Inflammatory macrophage (primary cell): Measurements from ENCODE around the gene SOX12.
"Not testable (repeated sequence)": the region's sequence is repeated elsewhere in the genome, so short reads cannot be mapped to it uniquely, and the experiment has no call there.

Experiments
- DNase-seq, 2 donors: peaks; one replicate each; pipeline ENCODE4 v3.0.0-alpha.2; 2020 to 2022

SOX12 gene

DNA sequence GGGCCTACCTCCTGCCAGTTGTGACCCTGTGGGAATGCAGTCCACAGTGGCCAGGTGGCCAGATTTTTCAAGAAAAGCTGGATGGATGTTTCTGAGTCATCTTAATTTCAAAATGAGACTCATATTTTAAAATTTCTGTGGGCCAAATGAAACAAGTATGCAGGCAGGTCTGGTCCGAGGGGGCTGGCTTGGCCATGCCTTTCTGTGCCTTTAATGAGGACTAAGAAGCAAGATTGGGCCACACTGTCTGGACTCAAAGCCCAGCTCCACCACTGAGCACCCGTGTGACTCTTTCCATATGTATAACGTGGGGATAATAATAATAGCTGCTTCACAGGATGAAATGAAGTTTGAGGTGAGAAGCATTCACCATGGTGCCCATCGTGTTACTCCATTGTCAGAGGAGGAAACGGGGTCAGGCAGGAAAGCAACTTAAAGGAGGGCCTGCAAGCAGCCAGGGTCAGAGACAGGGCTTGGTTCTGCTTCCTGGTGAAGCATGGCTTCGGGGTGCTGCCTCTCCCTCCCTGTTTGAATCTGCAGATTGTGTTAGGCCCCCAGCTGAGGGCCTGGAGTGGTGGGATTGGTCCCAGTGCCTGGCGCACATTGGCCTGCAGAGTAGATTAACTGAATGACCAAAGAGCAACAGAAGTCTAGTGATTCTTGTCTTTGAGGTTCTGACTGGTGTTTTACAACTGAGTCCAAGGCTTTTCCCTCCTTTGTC, 3.8 kb downstream of the SOX12 start:
- no peak for DNase-seq

DNA sequence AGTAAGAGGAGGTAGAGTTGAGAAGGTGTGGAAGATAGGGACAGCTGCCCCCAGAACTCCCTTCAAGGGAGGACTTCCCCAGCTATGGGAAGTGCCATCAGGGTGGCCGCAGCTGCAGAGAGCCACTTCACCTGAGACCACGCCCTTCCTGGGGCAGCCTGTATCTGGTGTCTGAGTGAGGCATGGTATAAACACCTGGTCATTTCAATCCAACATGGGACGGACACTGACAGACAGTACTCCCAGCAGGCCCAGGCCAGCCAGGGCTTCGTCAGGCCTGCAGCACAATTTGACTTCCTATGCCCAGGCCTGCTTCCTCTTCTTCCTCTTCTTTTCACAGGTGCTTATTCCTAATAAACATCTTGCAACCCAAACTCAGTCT, 4.5 kb downstream of the SOX12 start:
- no peak for DNase-seq

DNA sequence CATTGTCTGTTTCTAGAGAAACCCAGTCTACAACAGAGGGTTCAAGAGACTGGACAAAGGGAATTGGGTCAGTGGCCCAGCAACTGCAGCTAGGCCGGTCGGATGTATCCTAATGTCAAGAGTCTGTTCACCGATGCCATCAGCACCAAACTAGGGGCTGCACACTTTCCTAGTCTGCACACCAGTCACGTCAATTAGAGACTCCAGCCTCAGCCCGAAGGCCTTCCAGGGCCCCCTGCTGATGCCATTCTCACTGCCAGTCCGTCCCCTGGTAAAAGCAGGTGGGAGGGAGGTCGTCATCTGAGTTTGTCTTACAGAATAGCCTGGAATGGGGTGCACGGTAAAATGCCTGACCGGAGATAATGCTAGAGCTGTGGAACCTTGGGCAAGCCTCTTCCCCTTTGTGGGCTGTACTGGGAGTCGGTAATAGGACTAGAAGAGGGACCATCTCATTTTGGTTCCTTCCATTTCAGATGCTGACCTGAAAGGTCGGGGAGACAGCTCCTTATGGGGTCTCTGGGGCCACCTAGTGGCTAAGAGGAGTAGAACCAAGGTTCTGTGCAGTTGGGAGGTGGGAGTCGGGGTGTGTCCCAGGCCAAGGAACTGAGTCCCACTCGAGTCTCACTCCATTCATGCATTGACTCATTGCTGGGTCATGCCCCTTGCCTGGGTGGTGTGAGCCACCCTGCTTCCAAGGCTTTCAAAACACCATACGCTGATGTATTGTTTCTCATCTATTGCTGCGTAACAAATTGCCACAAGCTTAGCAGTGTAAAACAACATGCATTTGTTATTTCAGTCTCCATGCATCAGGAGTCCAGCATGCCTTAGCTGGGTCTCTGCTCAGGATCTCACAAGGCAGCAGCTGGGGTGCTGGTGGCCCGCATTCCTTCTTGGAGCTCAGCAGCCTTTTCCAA, 5.1 kb downstream of the SOX12 start:
- peak; percentile 93 to 95 for DNase-seq

GRCh38 chr20:334578-334977, 9.2 kb downstream of the SOX12 start:
- DNase-seq: no peak

DNA sequence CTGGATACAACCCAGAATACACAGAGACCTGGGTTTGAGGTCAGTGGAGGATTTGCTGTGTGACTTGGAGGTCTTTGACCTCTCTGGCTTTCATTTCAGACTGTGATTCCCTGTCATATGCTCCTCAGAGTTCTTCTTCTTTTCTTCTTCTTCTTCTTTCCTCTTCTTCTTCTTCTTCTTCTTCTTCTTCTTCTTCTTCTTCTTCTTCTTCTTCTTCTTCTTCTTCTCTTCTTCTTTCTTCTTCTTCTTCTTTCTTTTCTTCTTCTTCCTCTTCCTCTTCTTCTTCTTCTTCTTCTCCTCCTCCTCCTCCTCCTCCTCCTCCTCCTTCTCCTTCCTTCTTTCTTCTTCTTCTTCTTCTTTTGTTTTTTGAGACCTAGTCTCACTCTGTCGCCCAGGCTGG, 10.7 kb downstream of the SOX12 start:
- DNase-seq: not testable (repeated sequence)

DNA sequence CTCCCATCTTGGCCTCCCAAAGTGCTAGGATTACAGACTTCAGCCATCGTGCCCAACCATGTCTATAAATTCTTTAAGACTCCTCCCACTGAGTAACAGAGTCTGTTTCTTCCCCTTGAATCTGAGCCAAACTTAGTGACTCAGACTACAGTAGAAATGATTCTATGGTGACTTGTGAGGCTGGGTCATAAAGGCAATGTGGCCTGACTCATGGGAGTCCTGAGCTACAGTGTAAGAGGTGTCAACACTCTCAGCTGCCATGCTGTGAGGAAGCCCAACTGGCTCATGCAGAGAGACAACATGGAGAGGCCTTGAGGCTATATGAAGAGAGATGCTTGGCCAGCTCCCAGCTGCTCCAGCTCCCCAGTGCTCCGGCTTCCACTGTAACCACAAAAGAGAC, 16.3 kb downstream of the SOX12 start:
- peak; percentile 72 to 84 for DNase-seq

GRCh38 chr20:343107-343506, 17.8 kb downstream of the SOX12 start:
- DNase-seq: no peak

GRCh38 chr20:346033-346639, 20.8 kb downstream of the SOX12 start:
- DNase-seq: no peak

DNA sequence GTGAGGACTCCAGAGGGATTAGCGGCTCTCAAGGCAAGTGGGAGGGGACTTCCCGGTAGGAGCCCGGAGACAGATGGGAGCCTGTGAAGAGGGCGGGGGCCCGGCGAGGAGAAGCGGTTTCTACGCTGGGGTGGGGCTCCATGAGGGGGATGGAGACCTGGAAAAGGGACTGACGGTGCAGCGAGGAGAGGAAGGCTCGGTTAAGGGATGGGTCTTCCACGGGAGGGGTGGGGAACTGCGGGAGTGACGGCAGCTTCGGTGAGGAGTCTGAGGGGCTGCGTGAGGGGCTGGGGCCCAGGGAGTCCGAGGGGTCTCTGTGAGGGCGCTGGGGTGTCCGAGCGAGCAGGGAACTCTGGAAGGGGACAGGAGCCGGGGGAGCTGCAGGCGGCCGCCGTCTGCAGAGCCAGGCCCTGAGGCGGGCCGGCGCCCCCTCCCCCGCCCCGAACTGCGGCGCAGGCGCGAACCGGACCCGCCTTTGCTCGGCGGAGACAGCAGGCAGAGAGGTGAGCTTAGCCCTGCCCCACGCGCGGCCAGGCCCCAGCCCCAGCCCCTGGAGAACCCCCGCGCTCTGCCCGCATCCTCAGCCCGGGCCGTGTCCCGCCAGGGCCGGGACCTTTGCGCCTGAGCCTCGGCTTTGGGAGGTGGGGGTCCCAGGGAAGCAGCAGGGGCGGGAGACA, 21.4 kb downstream of the SOX12 start, which contains the start of gene NRSN2:
Gene NRSN2, plus strand, starts transcription at position 472 of the 677 bp plus-strand sequence. CDS start 2,533 bp downstream, outside the sequence.
- DNase-seq: no peak

DNA sequence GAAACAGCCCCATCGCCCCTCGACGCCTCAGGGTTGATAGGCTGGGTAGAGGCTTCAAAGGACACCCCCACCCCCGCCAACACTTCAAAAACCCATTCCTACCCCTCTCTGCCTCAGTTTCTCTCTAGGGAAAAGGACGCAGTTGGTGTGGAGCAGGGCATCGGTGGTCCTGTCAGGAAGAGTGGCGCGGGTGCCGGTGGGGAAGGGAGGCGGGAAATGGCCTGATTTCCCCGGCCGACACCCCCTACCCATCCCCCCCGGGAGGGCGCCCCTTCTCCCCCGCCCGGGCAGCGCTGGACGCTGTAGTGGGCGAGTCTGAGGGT, 21.9 kb downstream of the SOX12 start:
- no peak for DNase-seq

DNA sequence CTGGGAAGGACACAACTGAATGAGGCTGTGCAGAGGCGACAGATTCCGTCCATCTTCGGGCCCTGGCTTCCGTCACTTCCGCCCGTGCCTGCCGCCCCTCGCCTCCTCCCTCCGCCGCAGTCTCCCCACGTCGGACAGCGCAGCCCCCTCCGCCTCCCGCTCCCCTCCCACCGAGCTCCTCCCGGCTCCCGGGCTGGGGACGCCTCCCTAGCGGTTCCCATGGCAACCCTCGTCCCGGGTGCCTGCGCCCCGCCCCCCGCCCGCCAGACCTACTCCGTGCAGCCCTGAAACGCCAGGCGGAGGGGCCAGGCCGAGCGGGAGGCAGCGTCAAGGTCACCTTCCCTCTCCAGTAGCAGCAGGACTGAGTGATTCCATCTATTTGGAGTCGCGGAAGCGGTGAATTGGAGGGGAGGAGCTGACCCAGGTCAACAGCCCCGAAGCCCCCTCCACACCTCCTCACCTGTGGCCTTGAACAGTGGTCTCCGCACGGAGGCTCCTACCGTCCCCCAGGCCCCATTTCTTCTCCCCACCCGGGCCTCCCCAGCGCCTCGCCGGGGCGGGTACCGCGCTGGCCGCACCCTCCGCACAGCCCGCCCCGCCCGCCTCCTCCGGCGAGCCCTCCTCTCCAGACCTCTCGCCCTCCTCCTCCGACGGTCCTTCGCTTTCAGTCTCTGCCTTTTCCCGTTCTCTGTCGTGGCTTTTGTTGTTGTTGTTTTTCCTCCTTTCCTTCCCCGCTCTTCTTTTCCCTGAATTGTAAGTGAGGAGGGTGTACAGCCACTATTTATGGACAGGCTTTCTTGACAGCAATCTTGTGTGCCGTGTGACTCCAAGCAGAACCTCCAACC, 22.5 kb downstream of the SOX12 start:
- DNase-seq: peak; percentile 58 to 64

- no peak for DNase-seq
These were observed 23.9 kb downstream of the SOX12 start for GRCh38 chr20:348972-349841.

DNA sequence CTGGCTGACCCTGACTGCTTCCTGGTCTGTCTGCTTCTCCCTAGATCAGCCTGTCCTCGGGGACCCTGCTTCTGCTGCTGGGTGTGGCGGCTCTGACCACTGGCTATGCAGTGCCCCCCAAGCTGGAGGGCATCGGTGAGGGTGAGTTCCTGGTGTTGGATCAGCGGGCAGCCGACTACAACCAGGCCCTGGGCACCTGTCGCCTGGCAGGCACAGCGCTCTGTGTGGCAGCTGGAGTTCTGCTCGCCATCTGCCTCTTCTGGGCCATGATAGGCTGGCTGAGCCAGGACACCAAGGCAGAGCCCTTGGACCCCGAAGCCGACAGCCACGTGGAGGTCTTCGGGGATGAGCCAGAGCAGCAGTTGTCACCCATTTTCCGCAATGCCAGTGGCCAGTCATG, 27.8 kb downstream of the SOX12 start:
- no peak for DNase-seq

DNA sequence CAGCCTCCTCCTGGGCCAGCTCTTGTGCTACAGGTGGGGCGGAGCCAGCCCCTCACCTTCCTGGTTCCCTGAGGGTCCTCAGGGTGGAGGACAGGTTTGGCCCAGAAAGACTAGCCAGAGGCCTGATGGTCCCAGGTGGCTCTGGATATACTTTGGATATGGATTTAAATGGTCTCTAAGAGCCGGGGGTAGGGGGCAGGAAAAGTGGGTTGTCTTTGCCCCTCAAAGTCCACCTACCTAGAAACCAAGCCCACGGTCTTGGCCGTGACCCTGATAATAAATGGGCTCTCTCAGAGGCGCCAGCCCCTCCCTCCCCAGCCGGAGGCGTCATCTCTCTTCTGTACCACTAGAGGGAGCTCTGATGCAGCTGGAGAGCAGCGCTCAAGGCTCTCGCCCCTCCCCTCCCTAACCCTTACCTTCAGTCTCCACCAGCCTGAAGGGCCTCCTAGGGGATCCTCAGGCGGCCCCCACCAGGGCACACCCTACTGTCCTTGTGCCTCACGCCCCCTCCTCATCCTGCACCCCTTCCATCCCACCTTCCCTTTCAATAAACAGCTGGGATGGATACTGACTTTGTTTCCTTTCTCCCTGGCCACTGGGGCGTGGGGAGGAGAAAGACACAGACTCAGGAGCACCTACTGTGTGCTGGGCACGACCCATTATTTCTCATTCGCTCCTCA, 29.1 kb downstream of the SOX12 start:
- DNase-seq: peak; percentile 78

GRCh38 chr20:356154-356553, 30.8 kb downstream of the SOX12 start:
- DNase-seq: not testable (repeated sequence)

GRCh38 chr20:356745-357144, 31.4 kb downstream of the SOX12 start:
- no peak for DNase-seq

DNA sequence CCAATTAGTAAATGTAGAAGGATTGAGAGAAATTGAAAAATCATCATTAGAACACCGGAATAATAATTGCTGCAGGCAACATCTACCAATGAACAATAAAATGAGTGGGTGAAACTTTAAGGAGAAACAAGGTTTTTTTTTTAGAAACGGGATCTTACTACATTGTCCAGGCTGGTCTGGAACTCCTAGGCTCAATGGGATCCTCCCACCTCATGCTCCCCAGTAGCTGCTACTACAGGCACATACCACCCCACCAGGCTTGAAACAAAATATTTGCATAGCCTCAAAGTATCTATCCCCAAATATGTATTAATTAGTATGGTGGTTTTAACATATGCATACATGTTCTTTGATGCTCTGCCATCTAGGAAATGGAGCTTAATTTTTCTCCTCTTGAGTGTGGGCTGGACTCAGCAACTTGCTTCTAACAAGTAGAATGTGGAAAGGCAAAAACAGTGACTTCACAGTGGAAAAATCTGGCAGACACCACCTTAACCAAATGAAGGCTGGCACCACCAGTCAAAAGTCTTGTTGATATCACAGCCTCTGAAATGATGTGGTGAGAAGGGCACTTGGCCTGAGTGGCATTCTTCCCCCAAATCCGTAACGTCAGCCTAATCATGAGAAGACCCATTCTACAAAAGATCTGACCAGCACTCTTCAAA, 33.7 kb downstream of the SOX12 start:
- DNase-seq: no peak

- no peak for DNase-seq
These were observed 36.2 kb downstream of the SOX12 start for GRCh38 chr20:361561-361960.
